NCI-H2227 treated with DMSO at 0.1 percent for 48 hours (cell line): ENCODE results near the gene TPMT.
"Not testable (repeated sequence)": the region's sequence is repeated elsewhere in the genome, so short reads cannot be mapped to it uniquely, and the experiment has no call there.

Source experiments
- DNase-seq: peaks from one replicate; lab custom pipeline; 2025; lab: John Stamatoyannopoulos, UW

The TPMT gene

DNA sequence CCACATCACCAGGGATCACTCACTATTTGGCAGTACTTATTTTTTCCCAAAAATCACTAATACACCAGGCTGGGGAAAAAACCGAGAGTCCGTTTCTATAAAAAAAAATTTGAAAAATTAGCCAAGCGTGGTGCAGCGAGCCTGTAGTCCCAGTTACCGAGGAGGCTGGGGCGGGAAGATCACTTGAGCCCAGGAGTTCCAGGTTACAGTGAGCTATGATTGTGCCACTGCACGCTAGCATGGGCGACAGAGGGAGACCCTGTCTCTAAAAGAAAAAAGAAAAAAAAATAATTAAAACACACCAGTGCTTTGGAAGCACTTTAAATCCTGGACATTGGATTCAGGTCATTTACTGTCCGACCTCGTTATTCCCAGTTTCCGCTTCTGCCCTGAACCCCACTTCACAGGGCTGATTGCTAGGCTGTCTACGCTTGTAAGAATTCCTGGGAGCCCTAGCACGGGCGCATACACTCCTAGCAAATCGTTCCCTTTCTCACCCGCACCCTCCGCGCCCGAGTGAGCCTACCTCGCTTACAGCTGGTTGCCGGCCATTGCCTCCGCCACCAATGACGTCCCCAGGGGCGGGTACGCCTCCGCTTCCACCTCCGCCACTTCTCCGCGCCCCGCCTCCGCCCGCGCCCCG is at the start of gene TPMT:
TSS of gene TPMT (minus strand) at position 571 of the 643 bp plus-strand sequence. CDS start 5,950 bp downstream, outside the sequence.
- DNase-seq: no peak

DNA sequence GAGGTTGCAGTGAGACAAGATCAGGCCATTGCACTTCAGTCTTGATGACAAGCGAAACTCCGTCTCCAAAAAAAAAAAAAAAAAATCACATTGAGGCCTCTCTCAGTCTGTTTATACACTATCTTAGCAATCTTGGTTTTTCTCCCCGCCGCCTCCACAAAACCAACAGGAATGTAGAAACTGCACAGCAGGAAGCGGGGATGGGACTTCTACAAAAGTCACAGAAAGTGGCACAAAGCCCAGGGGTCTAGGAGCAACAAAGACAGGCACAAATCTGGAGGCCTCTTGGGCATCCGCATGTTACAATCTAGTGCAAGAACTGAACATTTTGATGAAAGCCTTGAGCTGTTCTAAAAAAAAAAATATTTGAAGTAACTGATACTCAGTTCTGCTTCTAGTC is 48.9 kb upstream of the TPMT start:
- DNase-seq: no peak

DNA sequence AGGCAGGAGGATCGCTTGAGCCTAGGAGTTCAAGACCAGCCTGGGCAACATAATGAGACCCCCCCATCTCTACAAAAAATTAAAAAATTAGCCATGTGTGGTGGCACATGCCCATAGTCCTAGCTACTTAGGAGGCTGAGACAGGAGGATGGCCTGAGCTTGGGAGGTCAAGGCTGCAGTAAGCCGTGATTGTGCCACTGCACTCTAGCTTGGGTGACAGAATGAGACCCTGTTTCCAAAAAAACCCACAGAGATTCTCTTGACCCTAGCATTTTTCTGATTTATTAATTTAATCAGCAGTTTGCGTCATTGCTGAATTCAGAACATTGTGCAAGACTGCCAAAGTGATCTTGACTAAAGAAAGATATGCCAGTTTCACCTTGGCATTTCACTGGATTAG is 37.1 kb upstream of the TPMT start:
- no peak for DNase-seq

DNA sequence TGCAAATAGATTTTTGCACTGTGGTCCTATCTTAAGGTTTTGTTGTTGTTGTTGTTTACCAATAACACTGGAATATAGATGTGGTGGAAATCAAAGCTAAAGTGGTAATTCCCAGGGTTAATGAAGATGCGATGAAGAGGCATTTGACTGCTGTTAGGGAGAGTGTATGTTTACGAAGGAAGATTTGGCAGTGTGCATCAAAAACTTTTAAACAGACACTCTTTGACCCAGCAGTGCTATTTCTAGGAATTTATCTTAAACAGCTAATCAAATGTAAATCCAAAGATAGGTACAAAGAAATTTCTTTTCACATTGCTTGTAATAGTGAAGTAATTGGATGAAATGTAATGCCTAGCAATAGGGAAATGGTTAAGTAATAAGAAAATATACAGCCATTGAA is 34.3 kb upstream of the TPMT start:
- DNase-seq: no peak

DNA sequence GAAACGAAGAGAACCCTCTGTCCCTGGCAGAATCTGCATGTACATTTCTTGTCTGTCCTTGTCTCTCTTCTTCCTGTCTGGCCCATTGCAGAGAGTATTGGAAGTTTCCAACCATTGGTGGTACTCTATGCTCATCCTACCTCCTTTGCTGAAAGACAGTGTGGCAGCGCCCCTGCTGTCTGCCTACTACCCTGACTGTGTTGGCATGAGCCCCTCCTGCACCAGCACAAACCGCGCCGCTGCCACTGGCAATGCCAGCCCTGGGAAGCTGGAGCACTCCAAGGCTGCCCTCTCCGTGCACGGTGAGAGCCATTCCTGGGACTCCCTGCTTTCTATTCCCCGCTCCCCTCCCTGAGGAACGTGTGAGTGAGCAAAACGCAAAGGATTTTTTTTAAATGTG is 32.8 kb upstream of the TPMT start:
- no peak for DNase-seq

DNA sequence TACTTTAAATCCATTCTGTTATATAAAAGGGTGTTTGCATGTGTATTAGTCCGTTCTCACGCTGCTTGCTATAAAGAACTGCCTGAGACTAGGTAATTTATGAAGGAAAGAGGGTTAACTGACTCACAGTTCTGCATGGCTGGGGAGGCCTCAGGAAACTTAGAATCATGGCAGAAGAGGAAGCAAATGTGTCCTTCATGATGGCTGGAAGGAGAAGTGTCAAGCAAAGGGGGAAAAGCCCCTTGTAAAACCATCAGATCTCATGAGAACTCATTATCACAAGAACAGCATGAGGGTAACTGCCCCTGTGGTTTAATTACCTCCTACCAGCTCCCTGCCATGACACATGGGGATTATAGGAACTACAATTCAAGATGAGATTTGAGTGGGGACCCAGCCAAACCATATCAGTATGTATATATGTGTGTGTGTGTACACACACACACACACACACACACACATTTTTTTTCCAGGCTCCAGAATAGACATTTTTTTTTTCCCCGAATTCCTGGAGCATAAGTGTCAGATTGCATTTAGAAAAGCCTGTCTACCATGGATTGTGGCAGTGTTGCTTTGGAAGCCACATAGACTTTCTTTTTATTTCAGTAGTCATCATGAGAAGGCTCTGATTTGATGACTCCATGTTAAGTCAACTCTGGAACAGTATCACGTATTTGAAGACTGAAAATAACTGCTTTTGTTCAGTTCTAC is 31.8 kb upstream of the TPMT start:
- DNase-seq: no peak

DNA sequence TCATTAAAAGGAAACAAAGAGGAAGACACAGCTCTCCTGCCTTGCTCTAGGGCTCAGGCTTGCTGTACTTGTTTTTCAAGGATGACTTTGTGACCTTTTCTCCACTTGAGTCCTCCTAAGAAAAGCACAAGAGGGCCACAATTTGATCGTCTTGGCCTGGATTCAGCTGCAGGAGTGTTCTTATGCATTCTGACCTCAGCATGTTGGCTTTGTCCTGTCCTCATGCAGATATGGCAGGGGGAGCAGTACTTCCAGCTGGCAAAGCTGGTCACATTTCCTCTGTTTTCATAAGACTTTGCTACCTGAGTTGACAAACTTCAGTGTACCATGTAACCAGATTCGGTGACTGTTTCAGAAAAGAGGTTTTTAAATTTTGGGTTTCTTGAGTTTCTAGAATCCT is 31.2 kb upstream of the TPMT start:
- no peak for DNase-seq

DNA sequence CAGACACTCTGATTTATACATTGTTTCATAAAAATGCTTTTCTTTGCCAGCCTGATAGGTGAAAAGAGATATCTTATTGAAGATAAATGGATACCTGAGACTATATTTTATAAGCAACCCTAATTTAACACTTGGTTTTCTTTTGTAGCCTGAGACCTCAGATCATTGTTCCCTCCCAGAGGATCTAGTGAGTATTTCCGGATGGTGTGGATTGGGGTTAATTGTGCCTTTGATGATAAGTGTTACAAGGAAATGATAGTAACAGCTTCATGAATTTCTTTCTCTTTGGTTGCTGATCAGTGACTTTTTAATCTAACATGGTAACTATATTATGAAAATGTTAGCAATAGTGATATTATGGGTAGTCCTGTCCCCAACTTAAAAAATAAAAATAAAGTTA is 30.7 kb upstream of the TPMT start:
- no peak for DNase-seq

DNA sequence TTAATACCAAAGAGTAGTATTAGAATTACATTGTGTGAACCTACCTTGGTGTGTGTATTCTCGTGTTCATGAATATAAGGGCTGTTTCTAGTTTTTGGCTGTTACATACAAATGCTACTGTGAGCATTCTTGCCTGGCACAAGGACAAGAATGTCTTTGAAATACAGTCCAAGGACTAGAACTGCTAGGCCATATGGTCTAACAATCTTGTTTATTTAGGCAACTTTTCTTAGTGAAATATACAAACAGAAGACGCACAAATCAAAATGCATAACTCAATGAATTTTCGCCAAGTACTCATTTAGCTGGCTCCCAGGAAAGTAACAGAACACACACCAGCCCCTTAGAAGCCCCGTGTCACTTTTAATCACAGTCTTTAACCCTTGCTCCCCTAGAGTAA is 28.9 kb upstream of the TPMT start:
- DNase-seq: no peak

DNA sequence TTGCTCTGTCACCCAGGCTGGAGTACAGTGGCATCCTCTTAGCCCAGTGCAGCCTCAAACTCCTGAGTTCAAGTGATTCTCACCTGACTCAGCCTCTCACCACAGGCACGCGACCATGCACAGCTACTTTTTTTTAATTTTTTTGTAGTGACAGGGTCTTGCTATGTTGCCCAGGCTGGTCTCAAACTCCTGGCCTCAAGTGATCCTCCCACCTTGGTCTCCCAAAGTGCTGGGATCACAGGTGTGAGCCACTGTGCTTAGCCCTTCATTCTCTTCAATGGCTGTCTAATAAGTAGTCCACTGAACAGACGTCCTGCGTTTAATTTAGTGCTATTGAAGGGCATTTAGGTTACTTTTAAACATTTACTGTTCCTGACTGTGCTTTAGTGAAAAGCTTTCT is 27.7 kb upstream of the TPMT start:
- DNase-seq: no peak

DNA sequence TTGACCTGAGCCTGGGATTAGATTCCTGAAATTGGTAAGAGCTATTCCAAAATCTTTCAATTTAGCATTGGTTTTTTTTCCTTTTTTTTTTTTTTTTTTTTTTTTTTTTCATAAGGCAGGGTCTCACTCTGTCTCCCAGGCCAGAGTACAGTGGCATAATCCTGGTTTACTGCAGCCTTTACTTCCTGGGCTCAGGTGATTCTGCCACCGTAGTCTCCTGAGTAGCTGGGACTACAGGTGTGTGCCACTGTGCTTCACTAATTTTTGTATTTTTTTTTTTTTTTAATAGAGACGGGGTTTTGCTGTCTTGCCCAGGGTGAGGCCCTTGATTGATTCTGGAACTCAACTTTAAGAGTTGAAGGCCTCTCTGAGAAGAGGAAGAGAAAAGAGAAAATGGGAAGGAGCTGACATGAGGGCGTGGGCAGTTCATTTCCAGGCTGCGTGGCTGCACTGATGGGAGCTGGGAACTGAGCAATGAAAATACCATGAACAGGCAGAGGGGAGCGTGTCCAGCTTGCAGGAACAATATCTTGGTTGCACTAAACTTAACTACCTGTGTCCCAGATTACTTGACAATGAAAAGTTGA is 25.0 kb upstream of the TPMT start:
- DNase-seq: no peak

DNA sequence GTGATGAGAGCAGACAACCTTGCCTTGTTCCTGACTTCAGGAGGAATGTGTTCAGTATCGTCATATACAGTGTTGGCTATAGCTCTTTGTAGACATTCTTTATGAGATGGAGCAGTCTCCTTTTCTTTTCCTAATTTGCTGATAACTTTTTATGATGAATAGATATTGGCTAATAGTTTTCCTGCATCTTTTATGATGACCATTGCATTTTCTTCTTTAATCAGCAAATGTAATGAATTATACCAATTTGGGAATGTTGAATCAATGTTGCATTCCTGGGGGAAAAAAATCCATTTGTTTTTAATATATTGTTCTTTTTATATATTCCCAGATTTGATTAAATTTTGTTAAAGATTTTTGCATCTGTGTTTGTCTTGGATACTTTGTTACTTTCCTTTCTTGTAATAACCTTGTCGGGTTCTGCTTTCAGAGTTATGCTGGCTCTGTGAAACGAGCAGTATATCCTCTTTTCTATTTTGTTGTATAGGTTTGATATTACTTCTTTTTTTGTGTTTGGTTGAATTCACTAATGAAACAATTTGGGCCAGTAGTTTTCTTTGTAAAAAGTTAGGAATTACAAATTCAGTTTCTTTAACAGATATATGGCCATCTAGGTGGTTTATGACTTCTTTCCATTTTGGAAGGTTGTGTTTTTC is 24.2 kb upstream of the TPMT start:
- DNase-seq: no peak

DNA sequence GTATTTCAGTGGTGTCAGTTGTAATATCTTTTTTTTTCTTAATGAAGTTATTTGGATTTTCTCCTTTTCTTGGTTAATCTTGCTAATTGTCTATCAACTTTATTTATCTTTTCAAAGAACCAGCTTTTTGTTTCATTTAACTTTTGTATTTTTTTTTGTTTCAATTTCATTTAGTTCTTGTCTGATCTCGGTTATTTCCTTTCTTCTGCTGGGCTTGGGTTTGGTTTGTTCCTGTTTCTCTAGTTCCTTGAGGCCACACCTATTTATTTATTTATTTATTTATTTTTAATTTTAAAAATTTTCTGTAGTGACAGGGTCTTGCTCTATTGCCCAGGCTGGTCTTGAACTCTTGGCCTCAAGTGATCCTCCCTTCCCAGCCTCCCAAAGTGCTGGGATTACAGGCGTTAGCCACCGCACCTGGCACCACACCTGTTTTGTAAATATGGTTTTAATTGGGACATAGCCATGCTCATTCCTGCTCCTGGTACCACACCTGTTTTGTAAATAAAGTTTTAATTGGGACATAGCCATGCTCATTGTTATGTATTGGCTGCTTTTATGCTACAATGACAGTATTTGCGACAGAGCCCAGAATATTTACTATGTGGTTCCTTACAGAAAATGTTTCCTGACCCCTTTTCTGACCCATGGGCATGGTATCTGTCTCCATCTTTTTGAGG is 22.5 kb upstream of the TPMT start:
- DNase-seq: no peak

DNA sequence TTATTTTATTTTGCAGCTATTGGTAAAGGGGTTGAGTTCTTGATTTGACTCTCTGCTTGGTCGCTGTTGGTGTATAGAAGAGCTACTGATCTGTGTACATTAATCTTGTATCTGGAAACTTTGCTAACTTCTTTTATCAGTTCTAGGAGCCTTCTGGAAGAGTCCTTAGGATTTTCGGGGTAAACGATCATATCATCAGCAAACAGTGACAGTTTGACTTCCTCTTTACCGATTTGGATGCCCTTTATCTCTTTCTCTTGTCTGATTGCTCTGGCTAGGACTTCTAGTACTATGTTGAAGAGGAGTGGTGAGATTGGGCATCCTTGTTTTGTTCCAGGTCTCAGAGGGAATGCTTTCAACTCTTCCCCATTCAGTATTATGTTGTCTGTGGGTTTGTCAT is 21.3 kb upstream of the TPMT start:
- not testable (repeated sequence) for DNase-seq

DNA sequence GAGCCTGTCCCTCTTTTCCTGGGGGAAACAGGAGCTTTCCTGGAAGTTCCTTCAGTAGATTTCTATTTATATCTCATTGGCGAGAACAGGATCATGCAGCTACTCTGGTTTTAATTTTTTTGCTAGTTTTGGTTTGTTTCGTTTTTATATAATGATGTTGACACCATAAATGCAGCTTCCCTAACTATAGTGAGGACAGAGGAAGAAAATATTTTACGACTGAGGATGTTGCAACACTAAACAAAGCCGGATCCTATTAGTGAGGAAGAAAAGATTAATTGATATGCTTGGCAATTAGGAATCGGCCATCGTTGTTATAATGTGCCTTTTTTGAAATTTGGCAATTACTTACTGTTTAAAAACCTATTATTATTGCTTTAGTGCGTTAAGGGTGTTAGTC is 17.0 kb upstream of the TPMT start:
- no peak for DNase-seq

DNA sequence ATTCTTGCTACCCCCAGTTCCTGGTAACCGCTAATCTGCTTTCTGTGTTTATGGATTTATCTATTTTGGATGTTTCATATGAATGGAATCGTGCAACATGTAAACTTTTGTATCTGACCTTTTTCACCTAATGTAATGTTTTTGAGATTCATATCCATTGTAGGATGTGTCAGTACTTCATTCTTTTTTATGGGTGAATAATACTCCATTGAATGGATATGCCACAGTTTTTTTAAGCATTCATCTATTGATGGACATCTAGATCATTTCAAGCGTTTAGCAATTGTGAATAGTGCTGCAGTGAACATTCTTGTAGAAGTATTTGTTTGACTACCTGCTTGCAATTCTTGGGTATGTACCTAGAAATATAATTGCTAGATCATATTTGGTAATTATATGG is 13.4 kb upstream of the TPMT start:
- DNase-seq: no peak

DNA sequence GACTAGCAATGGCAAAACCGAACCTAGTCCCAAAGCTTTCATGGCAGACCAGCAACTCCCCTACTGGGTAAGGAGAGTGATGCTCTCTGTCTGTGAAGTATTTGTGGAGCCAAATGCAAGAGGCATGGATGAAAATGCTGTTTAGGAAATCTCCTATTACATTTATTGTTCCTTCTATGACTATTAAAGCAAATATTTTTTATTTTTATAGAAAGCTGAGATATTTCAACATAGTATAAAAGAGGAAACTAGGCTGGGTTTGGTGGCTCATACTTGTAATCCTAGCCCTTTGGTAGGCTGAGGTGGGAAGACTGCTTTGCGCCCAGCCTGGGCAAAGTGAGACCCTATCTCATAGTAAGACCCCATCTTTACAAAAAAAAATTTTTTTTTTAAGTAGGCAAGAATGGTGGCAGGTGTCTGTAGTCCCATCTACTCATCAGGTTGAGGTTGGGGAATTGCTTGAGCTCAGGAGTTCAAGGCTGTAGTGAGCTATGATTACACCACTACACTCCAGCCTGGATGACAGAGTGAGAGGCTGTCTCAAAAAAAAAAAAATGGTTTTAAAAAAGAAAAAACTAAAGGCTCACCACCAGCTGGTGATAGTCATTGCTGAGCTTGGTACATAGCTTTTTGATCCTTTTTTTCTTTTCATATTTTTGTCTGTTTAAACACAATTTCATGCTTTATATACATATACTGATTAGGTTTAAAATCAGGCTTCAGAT is 11.6 kb upstream of the TPMT start:
- DNase-seq: no peak

DNA sequence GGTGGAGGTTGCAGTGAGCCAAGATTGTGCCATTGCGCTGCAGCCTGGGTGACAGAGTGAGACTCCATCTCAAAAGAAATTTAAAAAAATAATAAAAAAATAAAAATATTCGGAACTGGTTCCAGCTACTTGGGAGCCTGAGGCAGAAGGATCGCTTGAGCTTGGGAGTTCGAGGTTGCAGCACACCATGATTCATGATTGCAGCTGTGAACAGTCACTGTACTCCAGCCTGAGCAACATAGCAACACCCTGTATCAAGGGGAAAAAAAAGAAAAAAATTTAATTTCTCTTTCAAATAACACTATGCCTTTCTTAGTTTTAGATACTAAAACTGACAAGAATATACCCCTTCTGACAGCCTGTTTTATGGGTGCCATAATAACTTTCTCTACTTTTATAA is 10.9 kb upstream of the TPMT start:
- DNase-seq: no peak

DNA sequence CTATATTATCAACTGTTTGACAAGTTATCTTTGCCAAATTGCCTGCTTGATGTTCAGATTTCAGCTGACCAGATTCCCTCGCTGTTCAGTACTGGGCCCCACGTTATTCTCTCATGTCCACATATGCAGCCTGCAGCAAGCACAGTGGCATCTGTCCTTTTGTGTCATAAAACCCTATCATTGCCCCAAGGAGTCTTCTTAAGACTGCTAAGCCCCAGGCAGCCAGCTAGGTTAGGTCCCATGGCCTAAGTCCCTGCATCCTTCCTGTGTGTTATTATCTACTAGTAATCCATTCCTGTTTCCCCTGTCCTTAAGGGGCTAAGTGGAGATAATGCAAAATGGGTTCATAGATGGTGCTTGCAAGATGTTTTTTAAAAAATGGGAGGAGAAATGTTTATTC is 7.5 kb upstream of the TPMT start:
- no peak for DNase-seq

DNA sequence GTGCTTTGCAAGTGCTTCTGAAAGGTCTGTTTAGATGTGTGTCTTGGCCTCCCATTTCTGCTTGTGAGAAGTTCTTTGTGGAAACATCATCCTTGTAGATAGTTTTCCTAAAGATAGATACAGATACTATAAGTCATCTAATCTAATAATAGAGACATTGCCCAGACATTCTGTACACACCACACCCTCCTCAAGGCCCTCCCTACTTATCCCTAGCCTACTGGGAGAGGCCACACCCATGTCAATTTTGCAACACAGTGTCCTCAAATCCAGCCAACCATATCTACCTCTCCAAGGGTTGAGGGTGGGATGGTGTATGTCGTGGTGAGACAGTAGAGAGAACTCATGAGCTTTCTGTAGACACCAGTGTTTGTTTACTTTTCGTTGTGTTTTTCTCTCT is 6.6 kb upstream of the TPMT start:
- no peak for DNase-seq

DNA sequence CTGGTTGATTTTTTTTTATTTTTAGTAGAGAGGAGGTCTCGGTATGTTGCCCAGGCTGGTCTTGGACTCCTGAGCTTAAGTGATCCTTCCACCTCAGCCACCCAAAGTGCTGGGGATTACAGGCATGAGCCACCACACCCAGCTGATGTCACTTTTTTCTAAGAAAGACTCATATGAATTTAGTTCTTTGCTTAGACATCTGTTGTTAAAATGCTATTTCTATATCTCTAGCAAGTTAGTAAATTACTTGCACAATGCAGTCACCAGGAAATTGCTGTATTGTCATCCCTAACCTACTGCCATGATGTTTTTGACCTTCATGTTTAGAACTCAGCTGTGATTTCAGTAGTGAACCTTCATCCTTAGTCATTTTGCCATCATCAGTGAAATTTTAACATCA is 6.0 kb upstream of the TPMT start:
- no peak for DNase-seq

DNA sequence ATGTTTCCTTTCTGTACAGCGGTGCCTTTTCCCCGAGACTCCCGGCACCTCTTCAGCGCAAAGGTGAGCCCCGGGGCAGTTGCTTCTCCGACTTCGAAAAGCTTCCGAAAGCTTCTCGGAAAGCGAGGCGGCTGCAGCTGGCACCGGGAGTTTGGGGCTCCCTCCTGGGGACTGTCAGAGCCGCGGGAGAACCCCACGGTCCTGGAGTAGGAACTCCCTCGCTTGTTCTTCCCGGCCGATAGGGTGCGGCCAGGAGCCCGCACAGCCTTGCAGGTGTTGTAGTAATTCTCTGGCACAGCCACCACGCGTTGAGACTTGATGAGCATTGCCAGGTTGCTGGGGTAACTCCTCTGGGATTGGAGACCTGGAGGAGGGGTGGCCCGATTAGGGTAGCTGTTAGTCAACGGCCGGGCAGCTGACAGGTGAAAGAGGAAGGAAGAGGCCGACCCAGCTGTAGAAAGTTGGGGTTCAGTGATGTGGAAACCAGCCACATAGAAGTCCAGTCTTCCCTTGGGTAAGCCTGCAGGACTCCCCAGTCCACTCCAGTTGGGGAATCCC is 1.1 kb upstream of the TPMT start:
- DNase-seq: peak; percentile 17
